ENCODE results near the gene PCGF3. TPM values are rescaled to one million over a fixed set of nuclear protein-coding genes. Genes with fewer than 3 reads are reported as not detected.

The PCGF3 gene
- total RNA-seq, 4 donors from 2014 or later = 56.5 to 256 (median 97.2) TPM

DNA sequence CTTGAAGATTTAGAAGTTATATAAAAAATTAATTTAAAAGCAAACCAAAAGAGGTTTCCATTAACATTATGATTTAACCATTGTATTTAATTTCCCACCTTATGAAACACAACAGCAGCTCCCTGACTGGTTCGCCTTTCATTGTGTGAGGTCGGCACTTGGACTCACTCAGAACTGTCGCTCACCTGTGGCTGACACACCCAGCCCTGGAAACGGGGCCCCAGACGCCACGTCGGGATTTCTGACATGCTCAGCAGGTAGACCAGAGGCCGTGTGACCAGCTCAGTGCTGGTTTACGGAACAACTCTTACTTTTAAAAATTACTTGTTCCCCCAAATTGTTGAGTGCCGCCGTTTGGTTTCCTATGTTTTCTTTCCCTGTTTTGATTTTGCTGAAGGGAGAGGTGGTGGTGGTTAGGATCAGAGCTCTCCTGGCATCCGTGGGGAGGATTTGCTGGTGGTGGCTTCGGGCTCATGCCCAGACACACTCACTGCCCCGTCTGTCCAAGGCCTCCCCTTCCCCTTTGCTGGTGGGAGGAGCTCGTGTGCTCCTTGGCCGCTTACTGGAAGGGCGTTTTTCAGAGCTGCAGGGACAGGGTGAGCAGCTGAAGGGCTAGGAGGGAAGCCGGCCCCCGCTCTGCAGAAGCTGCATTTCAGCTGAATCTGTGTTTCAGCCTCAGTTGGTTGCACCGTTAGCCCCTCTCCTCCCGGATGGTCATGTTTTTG lies 61.1 kb downstream of the PCGF3 start:
- in situ Hi-C loops (cut with MboI; ENCODE audit: low pct_ligation_motif_present in 1 of 4, low pct_unique_long_range_greater_than_20kb in 1 of 4, low sequenced_read_pairs in 3 of 4) = no loop called here
- H3K36me3 ChIP-seq = peaks cover 0 to 22% (median 6%) of the 10 kb centered on the region in 4 donors
- WGBS, 2 donors (ENCODE audit: low coverage in 1 of 2) = 78 to 79% methylated on average over 14 to 21 of the region's 21 CpGs

DNA sequence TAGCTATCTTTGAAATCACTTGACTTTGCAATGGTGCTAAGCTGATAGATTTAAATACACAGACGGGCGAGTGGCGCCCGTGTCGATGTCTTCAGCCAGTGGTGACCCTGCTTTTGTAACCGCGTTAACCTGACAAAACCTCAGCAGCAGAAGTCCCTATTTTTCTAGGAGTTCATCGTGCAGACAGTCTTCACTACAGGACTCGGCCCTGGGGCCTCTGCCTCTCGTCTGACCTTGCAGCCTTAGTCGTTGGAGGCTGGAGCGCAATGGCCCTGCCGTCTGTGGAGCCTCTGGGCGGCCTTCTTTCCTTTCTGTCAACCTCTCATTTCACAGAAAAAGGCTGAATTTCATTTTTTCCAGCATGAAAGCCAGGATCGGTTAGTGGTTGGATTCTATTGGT lies 62.4 kb downstream of the PCGF3 start:
- Histone ChIP-seq H3K27me3 (no peaks in the 10 kb centered on the region), H3K4me3 (no peak overlapping the region), H3K9me3 (no peaks in the 10 kb centered on the region), H3K4me1 (peaks cover 0 to 8% (median 3%) of the 10 kb centered on the region in 4 donors), H3K27ac (no peak overlapping the region), H3K36me3 (peaks cover 0 to 19% (median 6%) of the 10 kb centered on the region in 4 donors)
- TF ChIP-seq, protein P1, sequence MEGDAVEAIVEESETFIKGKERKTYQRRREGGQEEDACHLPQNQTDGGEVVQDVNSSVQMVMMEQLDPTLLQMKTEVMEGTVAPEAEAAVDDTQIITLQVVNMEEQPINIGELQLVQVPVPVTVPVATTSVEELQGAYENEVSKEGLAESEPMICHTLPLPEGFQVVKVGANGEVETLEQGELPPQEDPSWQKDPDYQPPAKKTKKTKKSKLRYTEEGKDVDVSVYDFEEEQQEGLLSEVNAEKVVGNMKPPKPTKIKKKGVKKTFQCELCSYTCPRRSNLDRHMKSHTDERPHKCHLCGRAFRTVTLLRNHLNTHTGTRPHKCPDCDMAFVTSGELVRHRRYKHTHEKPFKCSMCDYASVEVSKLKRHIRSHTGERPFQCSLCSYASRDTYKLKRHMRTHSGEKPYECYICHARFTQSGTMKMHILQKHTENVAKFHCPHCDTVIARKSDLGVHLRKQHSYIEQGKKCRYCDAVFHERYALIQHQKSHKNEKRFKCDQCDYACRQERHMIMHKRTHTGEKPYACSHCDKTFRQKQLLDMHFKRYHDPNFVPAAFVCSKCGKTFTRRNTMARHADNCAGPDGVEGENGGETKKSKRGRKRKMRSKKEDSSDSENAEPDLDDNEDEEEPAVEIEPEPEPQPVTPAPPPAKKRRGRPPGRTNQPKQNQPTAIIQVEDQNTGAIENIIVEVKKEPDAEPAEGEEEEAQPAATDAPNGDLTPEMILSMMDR (IDR thresholded peaks at IDR 0.05) = no peak
- TF ChIP-seq POLR2AphosphoS5 (IDR thresholded peaks at IDR 0.05) = no peak
- TF ChIP-seq EP300 (IDR thresholded peaks at IDR 0.05; ENCODE audit: low read depth) = no peak
- TF ChIP-seq POLR2A (IDR thresholded peaks at IDR 0.05) = no peak
- 94% methylated on average over 6 to 15 of the region's 15 CpGs for WGBS, 2 donors (ENCODE audit: low coverage in 1 of 2)
- DNase-seq = no peak
- intact Hi-C loops (cut with DNase I; ENCODE audit: low total_unique reads) (no loop called here), in situ Hi-C loops (cut with MboI; ENCODE audit: low pct_ligation_motif_present in 1 of 4, low pct_unique_long_range_greater_than_20kb in 1 of 4, low sequenced_read_pairs in 3 of 4) (no loop called here)

More for the DNA sequence above, 61.1 kb downstream of the PCGF3 start:
- Histone ChIP-seq H3K4me1 (peaks cover 0 to 3% (median 0%) of the 10 kb centered on the region in 4 donors), H3K4me3 (no peak overlapping the region), H3K27me3 (no peaks in the 10 kb centered on the region), H3K27ac (no peak overlapping the region), H3K9me3 (no peaks in the 10 kb centered on the region)
- TF ChIP-seq POLR2AphosphoS5 (IDR thresholded peaks at IDR 0.05) (no peak), POLR2A (IDR thresholded peaks at IDR 0.05) (no peak), EP300 (IDR thresholded peaks at IDR 0.05; ENCODE audit: low read depth) (no peak)
- TF ChIP-seq, protein P1 (IDR thresholded peaks at IDR 0.05) = no peak
- intact Hi-C loops (cut with DNase I; ENCODE audit: low total_unique reads) = no loop called here
- no peak for DNase-seq

DNA sequence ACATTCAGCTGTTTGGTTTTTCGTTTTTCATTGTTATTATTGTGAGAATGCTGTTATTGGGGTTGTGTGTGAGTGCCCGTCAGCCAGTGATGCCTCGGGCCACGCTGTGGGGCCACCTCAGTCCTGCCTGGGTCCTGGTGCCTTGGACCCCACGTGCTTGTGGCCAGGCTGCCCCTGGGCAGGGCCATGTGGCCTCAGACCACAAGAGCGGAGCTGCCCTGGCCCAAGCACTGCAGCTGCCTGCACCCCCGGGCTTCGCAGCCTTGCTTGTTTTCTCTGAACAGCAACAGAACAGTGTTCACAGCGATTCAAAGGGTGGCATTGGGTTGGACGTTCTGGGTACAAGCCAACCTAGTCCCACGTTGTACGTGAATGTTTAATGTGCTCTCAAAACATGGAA lies 63.4 kb downstream of the PCGF3 start:
- in situ Hi-C loops (cut with MboI; ENCODE audit: low pct_ligation_motif_present in 1 of 4, low pct_unique_long_range_greater_than_20kb in 1 of 4, low sequenced_read_pairs in 3 of 4) = no loop called here
- intact Hi-C loops (cut with DNase I; ENCODE audit: low total_unique reads) = no loop called here
- WGBS, 2 donors (ENCODE audit: low coverage in 1 of 2) = 81 to 86% methylated on average over 3 to 11 of the region's 12 CpGs
- no peak for DNase-seq
- H3K27ac ChIP-seq = no peak overlapping the region
- H3K36me3 ChIP-seq = peaks cover 0 to 13% (median 6%) of the 10 kb centered on the region in 4 donors
- no peaks in the 10 kb centered on the region for H3K27me3 ChIP-seq
- no peaks in the 10 kb centered on the region for H3K9me3 ChIP-seq
- H3K4me3 ChIP-seq = no peak overlapping the region
- H3K4me1 ChIP-seq = peaks cover 0 to 12% (median 6%) of the 10 kb centered on the region in 4 donors
- TF ChIP-seq EP300 (IDR thresholded peaks at IDR 0.05; ENCODE audit: low read depth) (no peak), POLR2AphosphoS5 (IDR thresholded peaks at IDR 0.05) (no peak), POLR2A (IDR thresholded peaks at IDR 0.05) (no peak)
- TF ChIP-seq, protein P1 (IDR thresholded peaks at IDR 0.05) = no peak

DNA sequence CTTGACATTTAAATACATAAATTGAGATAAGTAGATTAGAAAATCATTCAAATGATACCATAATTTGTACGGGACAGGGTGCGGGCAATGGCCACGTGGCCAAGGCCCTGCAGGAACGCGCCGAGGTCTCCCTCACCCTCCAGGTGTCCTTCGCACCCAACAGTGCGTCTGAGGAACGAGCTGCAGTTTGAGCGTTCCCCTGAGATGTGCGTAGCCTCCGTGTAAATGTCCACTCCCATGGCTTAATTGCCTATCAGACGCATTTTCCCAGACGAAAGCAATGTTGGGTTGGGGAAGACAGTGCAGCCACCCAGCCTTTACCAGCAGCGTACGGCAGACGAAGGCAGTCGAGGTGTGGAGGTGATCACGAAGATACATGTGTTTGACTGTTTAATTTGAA lies 63.9 kb downstream of the PCGF3 start:
- Histone ChIP-seq H3K36me3 (peaks cover 0 to 16% (median 6%) of the 10 kb centered on the region in 4 donors), H3K9me3 (no peaks in the 10 kb centered on the region), H3K4me3 (no peak overlapping the region), H3K27me3 (no peaks in the 10 kb centered on the region), H3K27ac (no peak overlapping the region), H3K4me1 (peaks cover 0 to 12% (median 6%) of the 10 kb centered on the region in 4 donors)
- WGBS, 2 donors (ENCODE audit: low coverage in 1 of 2) = 90 to 92% methylated on average over 5 to 19 of the region's 19 CpGs
- in situ Hi-C loops (cut with MboI; ENCODE audit: low pct_ligation_motif_present in 1 of 4, low pct_unique_long_range_greater_than_20kb in 1 of 4, low sequenced_read_pairs in 3 of 4) = no loop called here
- TF ChIP-seq POLR2A (IDR thresholded peaks at IDR 0.05) = no peak
- TF ChIP-seq, protein P1 (IDR thresholded peaks at IDR 0.05) = no peak
- no peak for TF ChIP-seq POLR2AphosphoS5 (IDR thresholded peaks at IDR 0.05)
- no peak for TF ChIP-seq EP300 (IDR thresholded peaks at IDR 0.05; ENCODE audit: low read depth)
- intact Hi-C loops (cut with DNase I; ENCODE audit: low total_unique reads) = no loop called here
- no peak for DNase-seq

Data from transverse colon (tissue), 4 donors.